Stimulated activated CD8-positive, alpha-beta memory T cell treated with anti-CD3 and anti-CD28 coated beads, Interleukin-12 subunit alpha, Interleukin-12 subunit beta, amount 100 ng/mL, for 24 hours (primary cell): ENCODE data around the gene IQCF2.
"Not testable (repeated sequence)": the region's sequence is repeated elsewhere in the genome, so short reads cannot be mapped to it uniquely, and the experiment has no call there.

ENCODE experiments used
- DNase-seq: peaks from one replicate; pipeline ENCODE4 v3.0.0-alpha.2; 2020; ENCODE audit errors: extremely low read depth

IQCF2 gene

DNA sequence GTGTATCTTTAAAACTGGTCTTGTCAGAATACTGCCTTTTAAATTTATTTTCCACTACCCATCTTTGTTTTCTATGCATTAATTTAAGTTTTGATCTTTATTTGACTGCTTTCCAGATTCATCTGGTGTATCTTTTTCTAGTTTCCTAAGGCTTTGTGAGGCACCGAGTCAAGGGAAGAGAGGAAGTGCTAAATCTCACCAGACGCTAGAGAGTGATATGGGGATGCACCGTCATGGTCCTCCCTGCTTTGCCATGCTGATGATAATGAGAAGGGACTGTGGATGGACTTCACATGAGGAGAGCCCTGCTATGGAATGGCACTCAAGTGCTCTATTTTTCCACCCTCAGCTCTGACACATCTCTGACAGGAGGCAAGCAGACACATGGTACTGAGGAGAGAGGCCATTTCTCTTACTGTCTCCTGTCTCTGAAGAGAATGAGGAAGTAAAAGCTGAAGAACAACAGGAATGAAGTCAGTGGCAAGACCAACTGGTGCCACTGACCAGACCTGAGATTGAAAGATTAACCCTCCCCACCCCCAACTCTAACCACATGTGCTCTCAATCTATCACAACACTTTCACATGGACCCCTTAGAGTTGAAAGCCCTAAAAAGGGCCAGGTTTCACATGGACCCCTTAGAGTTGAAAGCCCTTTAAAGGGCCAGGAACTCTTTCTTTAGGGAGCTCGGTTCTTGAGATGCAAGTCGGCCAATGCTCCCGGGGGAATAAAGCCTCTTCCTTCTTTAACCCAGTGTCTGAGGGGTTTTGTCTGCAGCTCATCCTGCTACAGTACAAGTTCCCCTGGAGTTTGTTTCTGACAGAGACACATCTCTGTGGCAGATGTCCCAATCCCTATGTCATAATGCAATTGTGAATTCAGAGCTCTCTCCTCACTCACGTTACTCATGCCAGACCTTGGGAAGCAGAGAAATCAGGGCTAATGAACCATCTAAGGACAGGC is at the start of gene IQCF2:
IQCF2 (plus strand) TSS at position 913 of the 963 bp plus-strand sequence. CDS start 52 bp downstream, outside the sequence.
- no peak for DNase-seq

GRCh38 chr3:51813539-51813938 is 47.9 kb upstream of the IQCF2 start:
- no peak for DNase-seq

GRCh38 chr3:51814034-51814433 is 47.4 kb upstream of the IQCF2 start:
- DNase-seq, result no peak

DNA sequence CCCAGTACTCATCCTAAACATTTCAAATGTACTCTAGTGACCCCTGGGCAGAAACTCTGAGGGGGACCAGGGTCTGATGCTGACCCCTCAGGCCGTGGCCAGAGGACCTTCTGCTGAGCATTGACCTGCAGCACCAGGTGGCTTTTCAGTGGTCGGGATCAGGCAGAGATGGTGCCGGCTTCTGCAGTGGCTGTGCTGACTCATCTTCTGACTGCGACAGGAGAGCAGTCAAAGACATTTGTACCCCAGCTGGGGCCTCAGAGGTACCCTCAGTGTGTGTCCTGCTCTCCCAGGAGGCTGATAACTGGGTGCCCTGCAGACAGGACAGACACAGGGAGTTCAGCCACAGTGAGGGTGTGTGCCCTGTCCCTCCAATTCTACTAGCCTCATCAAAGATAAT is 45.8 kb upstream of the IQCF2 start:
- DNase-seq, result no peak

DNA sequence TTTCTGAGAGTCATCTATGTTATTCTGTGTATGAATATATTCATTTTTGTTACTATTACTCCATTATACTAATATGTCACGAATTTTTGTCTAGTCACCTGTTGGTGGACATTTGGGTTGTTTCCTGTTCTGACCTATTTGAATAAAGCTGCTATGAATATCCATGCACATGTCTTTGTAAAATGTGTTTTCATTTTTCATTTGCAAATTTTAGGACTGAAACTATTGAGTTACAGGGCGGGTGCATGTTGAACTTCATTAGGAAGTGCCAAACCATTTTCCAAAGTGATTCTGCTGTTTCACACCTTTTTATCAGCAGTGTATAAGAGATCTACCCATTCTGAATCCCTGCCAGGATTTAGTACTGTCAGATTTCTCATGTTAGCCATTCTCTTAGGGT is 44.7 kb upstream of the IQCF2 start:
- no peak for DNase-seq

DNA sequence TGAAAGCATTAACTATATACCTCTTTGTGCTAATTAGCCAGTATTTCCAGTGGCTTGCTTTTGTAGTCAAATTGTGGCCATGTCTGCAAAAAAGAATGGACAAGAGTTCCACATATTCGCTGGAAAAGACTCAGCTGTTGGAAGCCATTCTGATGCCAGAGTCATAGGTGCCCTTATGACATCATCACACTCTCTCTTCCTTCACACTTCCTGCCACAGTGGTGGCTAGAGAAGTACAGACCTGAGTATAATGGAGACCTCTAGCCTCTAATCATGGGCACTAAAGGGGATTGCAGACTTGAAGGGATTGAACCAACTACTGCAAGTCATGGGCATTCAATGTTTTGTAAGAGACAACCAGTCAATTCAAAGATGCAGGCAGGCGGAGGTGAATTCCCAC is 44.0 kb upstream of the IQCF2 start:
- DNase-seq, result no peak

DNA sequence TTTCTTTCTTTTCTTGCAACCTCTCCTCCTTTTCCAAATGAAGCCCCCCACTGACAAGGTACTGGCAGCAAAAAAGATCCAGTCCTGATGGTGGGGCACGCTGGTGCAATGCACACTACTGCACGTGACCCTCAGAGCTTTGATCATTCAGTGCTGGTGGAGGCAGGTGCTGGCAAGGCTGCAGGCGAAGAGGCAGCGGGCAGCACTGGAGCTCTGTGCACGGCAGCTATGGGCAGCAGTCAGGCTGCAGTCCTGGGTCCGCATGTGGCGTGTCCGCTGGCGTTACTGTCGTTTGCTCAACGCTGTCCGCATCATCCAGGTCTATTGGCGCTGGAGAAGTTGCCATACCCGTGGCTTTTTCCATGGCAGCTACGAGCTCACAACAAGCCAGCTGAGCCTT is 42.3 kb upstream of the IQCF2 start:
- DNase-seq, result no peak

DNA sequence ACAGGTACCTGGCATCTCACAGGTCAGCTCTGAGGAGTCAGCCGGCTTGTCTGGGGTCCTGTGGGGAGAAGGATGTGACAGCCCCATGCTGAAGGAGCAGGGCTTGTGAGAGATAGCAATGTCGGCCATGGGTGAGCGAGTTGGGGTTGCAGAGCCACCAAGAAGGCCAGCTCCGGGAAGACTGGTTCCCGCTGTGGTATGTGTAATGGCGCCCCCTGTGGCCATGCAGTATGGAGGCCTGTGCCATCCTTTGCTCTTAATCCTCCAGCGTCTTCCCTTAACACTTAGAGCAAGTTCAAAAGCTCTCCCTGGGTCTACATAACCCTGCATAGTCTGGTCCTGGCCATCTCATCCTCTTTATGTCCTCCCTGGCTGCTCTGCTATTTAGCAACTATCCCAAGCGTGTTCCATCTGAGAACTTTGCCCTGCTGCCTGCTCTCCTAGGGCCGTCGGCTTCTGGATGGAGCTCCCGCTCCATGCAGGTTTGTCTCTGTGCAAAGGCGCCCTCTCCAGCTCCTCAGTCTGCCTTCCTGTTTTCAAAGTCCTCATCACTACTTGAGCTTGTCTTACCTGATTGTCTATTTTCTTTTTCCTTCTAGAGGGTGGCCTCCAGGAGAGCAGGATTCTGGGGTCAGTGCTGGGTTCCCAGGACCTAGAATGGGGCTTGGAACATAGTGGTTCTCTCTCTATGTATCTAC is 41.6 kb upstream of the IQCF2 start:
- no peak for DNase-seq

- DNase-seq, result no peak
Measured at GRCh38 chr3:51828297-51828696, 33.1 kb upstream of the IQCF2 start.

DNA sequence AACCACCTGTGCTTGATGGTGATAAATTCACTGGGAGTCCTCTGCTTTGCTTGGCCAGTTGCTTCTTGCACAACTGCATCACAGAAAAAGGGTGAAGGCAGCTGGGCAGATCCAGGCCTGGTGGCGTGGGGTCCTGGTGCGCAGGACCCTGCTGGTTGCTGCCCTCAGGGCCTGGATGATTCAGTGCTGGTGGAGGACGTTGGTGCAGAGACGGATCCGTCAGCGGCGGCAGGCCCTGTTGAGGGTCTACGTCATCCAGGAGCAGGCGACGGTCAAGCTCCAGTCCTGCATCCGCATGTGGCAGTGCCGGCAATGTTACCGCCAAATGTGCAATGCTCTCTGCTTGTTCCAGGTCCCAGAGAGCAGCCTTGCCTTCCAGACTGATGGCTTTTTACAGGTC is 31.1 kb upstream of the IQCF2 start:
- DNase-seq, result no peak

- DNase-seq, result no peak
Measured at GRCh38 chr3:51830836-51831385, 30.5 kb upstream of the IQCF2 start.

DNA sequence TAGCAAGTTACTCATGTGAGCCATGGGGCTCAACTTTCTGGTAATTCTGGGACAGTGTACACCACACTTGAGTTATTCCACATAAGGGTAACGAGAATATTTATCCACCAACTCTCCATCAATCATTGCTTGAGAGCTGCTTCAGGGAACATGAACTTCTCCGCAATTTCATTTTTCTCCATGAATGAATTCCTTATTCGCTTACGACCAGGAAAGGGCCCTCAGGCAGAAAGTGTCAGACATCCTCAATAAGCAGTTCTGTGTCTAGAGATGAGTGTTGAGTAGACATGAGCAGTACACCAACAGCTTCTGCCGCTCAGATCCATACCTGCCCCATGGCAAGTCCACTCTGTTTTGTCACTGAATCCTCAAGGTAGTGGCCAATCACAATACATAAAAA is 24.8 kb upstream of the IQCF2 start:
- no peak for DNase-seq

- no peak for DNase-seq
Measured at GRCh38 chr3:51845129-51845528, 16.3 kb upstream of the IQCF2 start.

GRCh38 chr3:51855411-51855810 is 6.0 kb upstream of the IQCF2 start:
- DNase-seq, result not testable (repeated sequence)

GRCh38 chr3:51862886-51863285 is 1.5 kb downstream of the IQCF2 start:
- DNase-seq, result no peak

GRCh38 chr3:51868896-51869295 is 7.5 kb downstream of the IQCF2 start:
- DNase-seq, result not testable (repeated sequence)

DNA sequence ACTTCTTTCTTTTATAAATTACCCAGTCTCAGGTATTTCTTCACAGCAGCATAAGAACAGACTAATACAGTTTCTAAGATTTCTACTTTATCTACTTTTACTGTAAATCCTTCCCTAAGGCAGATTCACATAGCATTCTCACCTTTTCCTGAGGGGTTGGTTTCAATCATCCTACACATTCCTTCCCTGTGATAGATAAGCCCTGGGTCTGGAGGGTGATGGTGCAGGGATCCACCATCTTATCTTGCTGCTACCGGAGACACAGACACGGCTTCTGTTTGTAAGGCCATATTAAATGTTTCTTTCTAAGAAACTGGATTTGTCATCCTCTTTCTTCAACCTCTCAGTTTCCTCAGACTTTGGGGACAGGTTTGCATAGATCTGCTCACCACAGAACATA is 7.9 kb downstream of the IQCF2 start:
- DNase-seq, result no peak

DNA sequence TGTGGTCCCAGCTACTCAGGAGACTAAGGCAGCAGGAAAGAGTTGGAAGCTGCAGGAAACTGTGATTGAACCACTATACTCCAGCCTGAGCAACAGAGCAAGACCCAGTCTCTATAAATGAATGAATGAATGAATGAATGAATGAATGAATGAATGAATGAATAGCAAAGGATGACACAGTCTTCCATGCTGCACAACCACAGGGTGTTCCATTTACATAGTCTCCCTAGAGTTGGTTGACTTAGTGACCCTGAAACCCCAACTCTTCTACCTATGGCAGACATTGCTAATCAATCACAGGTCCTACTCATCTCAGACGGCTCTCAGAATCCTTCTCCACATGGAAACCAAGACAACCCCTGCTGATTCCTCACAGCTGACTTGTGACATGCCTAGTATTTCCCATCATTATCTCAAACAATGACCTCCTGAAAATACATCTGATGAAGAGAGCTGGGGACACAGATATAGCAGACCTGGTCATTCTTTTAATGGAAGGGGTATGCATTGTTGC is 11.9 kb downstream of the IQCF2 start:
- DNase-seq, result no peak

- DNase-seq, result no peak
Measured at GRCh38 chr3:51873876-51874275, 12.5 kb downstream of the IQCF2 start.

- DNase-seq, result no peak
Measured at GRCh38 chr3:51874411-51874810, 13.0 kb downstream of the IQCF2 start.

- no peak for DNase-seq
Measured at GRCh38 chr3:51874889-51875288, 13.5 kb downstream of the IQCF2 start.

GRCh38 chr3:51875501-51875900 is 14.1 kb downstream of the IQCF2 start, which contains the start of gene IQCF5:
TSS of gene IQCF5 (minus strand) at chr3:51875601. CDS start at chr3:51875531, 70 bp downstream.
- no peak for DNase-seq
